Colonic mucosa (tissue), 4 donors: Measurements from ENCODE around the gene KRT6B. TPM values are rescaled to one million over a fixed set of nuclear protein-coding genes. Genes with fewer than 3 reads are reported as not detected.

ENCODE experiments used
- DNase-seq: peaks from one replicate; pipeline ENCODE4 v3.0.0-alpha.2; 2020
- H3K27ac ChIP-seq: fragments of 200-600 bp; one replicate; pipeline ENCODE4 v1.8.0; 2021
- H3K27me3 ChIP-seq: fragments of 200-600 bp; one replicate; pipeline ENCODE4 v1.8.0; 2021
- H3K36me3 ChIP-seq: fragments of 200-600 bp; one replicate; pipeline ENCODE4 v1.8.0; 2021
- H3K4me1 ChIP-seq: fragments of 200-600 bp; one replicate; pipeline ENCODE4 v1.8.0; 2021; ENCODE audit warnings: mild to moderate bottlenecking
- H3K4me3 ChIP-seq: fragments of 200-600 bp; one replicate; pipeline ENCODE4 v1.8.0; 2021
- H3K9ac ChIP-seq, 2 donors: one replicate each; pipeline ENCODE4 v1.7.0; 2013; ENCODE audit warnings: control low read depth in 2 of 2, low read depth in 2 of 2, low read length in 2 of 2
- H3K9me3 ChIP-seq: fragments of 200-600 bp; one replicate; pipeline ENCODE4 v1.8.0; 2021
- intact Hi-C: fragments of 100-400 bp; cut with DNase I; formaldehyde crosslinking; loops from one replicate; pipeline ENCODE4 v1.14.1; 2022
- total RNA-seq, 2 donors: library from RNA; stranded (reverse); fragmentation: NEBNext Ultra II Directional in 1 of 2; extraction: Animal tissue kit (Norgen Biotek cat#: 25700) in 1 of 2; gene quantifications; one replicate each; pipeline ENCODE4 v1.2.1, GENCODE V29; 2021
- TF ChIP-seq, protein P1 (sequence below): fragments of 200-600 bp; IDR thresholded peaks from one replicate; pipeline ENCODE4 v1.8.0; 2022; ENCODE audit warnings: antibody characterized with exemption, mild to moderate bottlenecking
- donor health status: healthy.
- donor health status: DM: no; HTN: no; CAD: no.
- donor health status: DM: no; HTN: no; CAD: no.

Gene KRT6B
- total RNA-seq, 2 donors from 2014 or later = 0.13 to 1.4 TPM

DNA sequence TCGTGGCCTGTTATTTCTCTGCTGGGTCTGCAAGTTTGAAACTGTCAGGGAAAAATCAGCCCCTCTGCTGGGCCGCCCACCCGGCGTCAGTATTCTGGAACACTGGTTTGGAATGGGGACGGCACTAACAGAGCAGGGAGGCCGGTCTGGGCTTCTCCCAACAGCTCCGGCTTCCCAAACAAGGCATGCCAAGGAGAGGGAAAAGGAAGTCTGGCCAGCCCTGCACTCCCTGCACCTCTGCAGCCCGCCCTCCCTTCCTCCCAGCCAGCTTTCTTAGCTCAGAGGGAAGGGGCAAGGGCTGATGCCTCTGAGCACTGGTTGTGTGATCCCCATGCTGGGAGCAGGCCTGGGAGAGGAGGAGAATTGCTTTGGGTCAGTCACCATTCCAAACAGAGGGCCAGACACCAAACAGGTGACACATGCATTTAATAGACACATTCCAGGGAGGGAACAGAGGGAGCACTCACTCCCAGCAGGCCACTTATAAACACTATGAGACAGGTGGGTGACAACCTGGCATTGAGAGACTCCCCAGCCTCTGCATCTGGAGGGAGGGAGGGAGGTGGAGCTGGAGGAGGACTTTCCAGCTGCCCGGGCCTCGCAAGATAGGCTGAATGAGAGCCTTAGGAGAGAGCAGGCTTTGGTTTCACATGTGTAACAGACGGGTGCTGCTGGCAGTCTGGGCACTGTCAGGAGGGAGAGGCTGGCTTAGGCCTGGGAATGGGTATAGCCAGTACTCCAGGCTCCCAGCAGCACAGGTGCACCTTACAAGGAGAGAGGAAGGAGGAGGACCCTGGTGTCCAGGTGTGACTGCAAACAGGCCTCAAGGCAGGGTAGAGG, 28.1 kb downstream of the KRT6B start:
- no peak overlapping the region for H3K27ac ChIP-seq
- no peaks in the 10 kb centered on the region for H3K9me3 ChIP-seq
- no peaks in the 10 kb centered on the region for H3K27me3 ChIP-seq
- no peak overlapping the region for H3K9ac ChIP-seq
- no peaks in the 10 kb centered on the region for H3K4me1 ChIP-seq
- DNase-seq = no peak
- H3K36me3 ChIP-seq = no peaks in the 10 kb centered on the region
- intact Hi-C loops = no loop called here
- TF ChIP-seq, protein P1, sequence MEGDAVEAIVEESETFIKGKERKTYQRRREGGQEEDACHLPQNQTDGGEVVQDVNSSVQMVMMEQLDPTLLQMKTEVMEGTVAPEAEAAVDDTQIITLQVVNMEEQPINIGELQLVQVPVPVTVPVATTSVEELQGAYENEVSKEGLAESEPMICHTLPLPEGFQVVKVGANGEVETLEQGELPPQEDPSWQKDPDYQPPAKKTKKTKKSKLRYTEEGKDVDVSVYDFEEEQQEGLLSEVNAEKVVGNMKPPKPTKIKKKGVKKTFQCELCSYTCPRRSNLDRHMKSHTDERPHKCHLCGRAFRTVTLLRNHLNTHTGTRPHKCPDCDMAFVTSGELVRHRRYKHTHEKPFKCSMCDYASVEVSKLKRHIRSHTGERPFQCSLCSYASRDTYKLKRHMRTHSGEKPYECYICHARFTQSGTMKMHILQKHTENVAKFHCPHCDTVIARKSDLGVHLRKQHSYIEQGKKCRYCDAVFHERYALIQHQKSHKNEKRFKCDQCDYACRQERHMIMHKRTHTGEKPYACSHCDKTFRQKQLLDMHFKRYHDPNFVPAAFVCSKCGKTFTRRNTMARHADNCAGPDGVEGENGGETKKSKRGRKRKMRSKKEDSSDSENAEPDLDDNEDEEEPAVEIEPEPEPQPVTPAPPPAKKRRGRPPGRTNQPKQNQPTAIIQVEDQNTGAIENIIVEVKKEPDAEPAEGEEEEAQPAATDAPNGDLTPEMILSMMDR = no peak
- no peak overlapping the region for H3K4me3 ChIP-seq

DNA sequence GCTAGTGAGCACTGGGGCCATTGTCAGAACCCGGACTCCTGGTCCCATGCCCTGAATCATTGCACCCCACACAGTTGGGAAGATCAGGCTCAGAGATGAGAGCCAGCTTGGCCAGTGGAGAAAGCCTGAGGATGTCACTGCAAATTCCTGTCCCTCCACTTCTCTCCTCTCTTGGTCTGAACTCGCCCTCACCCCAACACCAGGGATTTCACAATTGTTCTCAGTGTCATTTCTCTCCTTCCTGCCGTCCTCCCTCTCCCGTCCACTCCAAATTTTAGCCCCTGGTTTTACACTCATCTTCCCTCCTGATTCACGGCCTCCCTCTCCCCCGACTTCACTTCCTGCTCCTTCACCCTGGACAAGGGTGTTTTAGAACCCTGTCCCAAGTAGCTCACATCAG, 28.9 kb downstream of the KRT6B start:
- TF ChIP-seq, protein P1 = no peak
- no peaks in the 10 kb centered on the region for H3K27me3 ChIP-seq
- no peaks in the 10 kb centered on the region for H3K4me1 ChIP-seq
- no peaks in the 10 kb centered on the region for H3K9me3 ChIP-seq
- no peak for DNase-seq
- H3K36me3 ChIP-seq = no peaks in the 10 kb centered on the region
- intact Hi-C loops = no loop called here
- no peak overlapping the region for H3K4me3 ChIP-seq
- no peak overlapping the region for H3K27ac ChIP-seq
- no peak overlapping the region for H3K9ac ChIP-seq

DNA sequence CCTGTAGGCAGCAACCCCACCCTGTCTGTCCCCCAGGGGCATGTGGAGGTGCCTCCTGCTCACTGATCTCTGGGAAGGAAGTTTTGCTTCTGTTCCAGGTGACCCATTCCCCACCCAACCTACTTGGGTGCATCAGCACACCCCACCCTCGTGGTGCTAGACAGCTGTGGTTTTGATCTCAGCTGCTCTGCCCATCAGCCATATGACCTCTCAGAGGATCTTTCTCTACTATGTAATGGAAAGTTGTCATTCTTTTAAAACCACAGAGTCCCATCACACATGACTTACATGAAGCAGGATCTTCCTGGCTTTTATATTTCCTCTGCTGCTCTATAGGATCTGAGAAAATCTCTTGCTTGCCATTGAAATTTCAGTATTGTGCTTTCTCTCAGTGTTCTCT, 32.3 kb downstream of the KRT6B start:
- TF ChIP-seq, protein P1 = no peak
- Histone ChIP-seq H3K9ac (no peak overlapping the region), H3K27ac (no peak overlapping the region), H3K36me3 (no peaks in the 10 kb centered on the region), H3K27me3 (no peaks in the 10 kb centered on the region), H3K9me3 (no peaks in the 10 kb centered on the region), H3K4me3 (no peak overlapping the region), H3K4me1 (no peaks in the 10 kb centered on the region)
- no peak for DNase-seq
- intact Hi-C loops = no loop called here

DNA sequence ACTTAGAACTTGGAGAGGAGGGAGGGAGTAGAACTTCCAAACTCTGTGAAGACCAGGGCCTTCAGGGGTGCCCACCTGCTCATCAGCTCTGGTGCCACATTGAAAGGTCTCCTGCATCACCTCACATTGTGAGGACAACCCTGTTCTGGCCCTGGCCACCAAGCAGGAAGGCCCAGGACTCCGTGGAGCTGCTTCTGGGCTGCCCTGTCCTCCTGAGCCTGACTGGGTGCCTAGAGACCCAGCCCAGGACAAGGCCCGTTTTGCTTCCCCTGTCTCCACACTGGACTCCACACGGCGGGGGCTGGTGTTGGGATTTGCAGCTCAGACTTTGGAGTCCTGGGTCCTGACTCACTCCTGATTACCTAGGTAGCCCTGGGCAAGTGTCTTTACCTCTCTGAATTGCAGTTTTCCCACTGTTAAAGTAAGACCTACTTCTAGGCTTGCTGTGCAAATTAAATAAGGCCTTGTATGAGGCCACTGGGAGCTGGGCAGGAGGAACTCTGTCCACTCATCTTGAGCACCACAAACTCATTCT, 33.3 kb downstream of the KRT6B start:
- no peaks in the 10 kb centered on the region for H3K9me3 ChIP-seq
- H3K4me3 ChIP-seq = no peak overlapping the region
- intact Hi-C loops = no loop called here
- H3K9ac ChIP-seq = no peak overlapping the region
- no peak overlapping the region for H3K27ac ChIP-seq
- H3K4me1 ChIP-seq = no peaks in the 10 kb centered on the region
- TF ChIP-seq, protein P1 = no peak
- no peak for DNase-seq
- no peaks in the 10 kb centered on the region for H3K36me3 ChIP-seq
- no peaks in the 10 kb centered on the region for H3K27me3 ChIP-seq

DNA sequence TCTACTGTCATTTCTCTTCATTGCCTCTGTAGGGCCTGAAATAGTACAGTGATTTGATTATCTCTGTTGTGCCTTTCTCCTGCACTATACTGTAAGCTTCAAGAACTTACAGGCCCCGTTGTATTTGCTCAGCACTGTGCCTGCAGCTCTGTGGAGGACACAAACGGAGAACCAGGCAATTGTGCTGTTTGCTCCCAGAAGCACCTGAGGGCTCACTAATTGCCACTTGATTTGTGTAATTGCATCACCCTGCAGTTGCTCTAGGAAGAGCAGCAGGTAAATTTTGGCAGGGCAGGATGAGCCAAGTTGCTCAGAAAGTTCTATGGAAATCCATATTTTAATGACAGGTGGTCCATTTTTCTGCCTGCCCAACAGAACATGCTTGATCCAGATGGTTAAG, 34.2 kb downstream of the KRT6B start:
- intact Hi-C loops = no loop called here
- H3K4me1 ChIP-seq = no peaks in the 10 kb centered on the region
- no peak overlapping the region for H3K9ac ChIP-seq
- H3K27me3 ChIP-seq = no peaks in the 10 kb centered on the region
- H3K4me3 ChIP-seq = no peak overlapping the region
- TF ChIP-seq, protein P1 = no peak
- no peaks in the 10 kb centered on the region for H3K36me3 ChIP-seq
- no peak for DNase-seq
- no peaks in the 10 kb centered on the region for H3K9me3 ChIP-seq
- H3K27ac ChIP-seq = no peak overlapping the region
